Osteoblast (primary cell): ENCODE data around the gene PLCB4. TPM values are rescaled to one million over a fixed set of nuclear protein-coding genes. Genes with fewer than 3 reads are reported as not detected.

Source experiments
- DNase-seq: peaks from one replicate; pipeline ENCODE4 v3.0.0; 2011; ENCODE audit warnings: low spot score, mixed read lengths; ENCODE audit not compliant: insufficient read length; ENCODE audit errors: missing footprints
- H2AFZ ChIP-seq: 2 replicates; pipeline ENCODE4 v1.6.0; 2011; ENCODE audit warnings: mild to moderate bottlenecking, low read length
- H3K27ac ChIP-seq: 2 replicates; pipeline ENCODE4 v1.5.1; 2011; ENCODE audit warnings: mild to moderate bottlenecking, low read depth, low read length, moderate library complexity
- H3K27me3 ChIP-seq: 2 replicates; pipeline ENCODE4 v1.6.0; 2012; ENCODE audit warnings: mild to moderate bottlenecking, control low read depth, inconsistent platforms, low read length, moderate library complexity; ENCODE audit not compliant: insufficient read depth
- H3K36me3 ChIP-seq: 2 replicates; pipeline ENCODE4 v1.5.1; 2011; ENCODE audit warnings: mild to moderate bottlenecking, low read length, control low read depth, moderate library complexity; ENCODE audit not compliant: insufficient read depth
- H3K4me1 ChIP-seq: 2 replicates; pipeline ENCODE4 v1.5.1; 2011; ENCODE audit warnings: mild to moderate bottlenecking, low read length, control low read depth, moderate library complexity; ENCODE audit not compliant: insufficient read depth
- H3K4me2 ChIP-seq: 2 replicates; pipeline ENCODE4 v1.6.0; 2011; ENCODE audit warnings: mild to moderate bottlenecking, low read length; ENCODE audit not compliant: insufficient read depth
- H3K4me3 ChIP-seq: fragments of 200-600 bp; sonication (generic); 3 replicates; pipeline ENCODE4 v1.5.1; 2012; ENCODE audit warnings: mild to moderate bottlenecking, low read length, inconsistent platforms; ENCODE audit not compliant: insufficient read depth
- H3K79me2 ChIP-seq: 2 replicates; pipeline ENCODE4 v1.6.0; 2012; ENCODE audit warnings: mild to moderate bottlenecking, low read length, control low read depth, inconsistent platforms; ENCODE audit not compliant: insufficient read depth
- H3K9me3 ChIP-seq: 2 replicates; pipeline ENCODE4 v1.5.1; 2011; ENCODE audit warnings: low read depth, low read length, control low read depth
- H4K20me1 ChIP-seq: 2 replicates; pipeline ENCODE4 v1.6.0; 2012; ENCODE audit warnings: mild to moderate bottlenecking, low read length, control low read depth; ENCODE audit not compliant: insufficient read depth
- total RNA-seq: library from RNA; depleted of rRNA; stranded (reverse); fragments of >200 nt; gene quantifications from 2 replicates; pipeline ENCODE4 v1.2.3, GENCODE V29; 2012
- TF ChIP-seq, protein P1 (sequence below): IDR thresholded peaks from 2 replicates; pipeline ENCODE4 v1.5.1; 2011; ENCODE audit warnings: mild to moderate bottlenecking, low read depth, low read length, moderate library complexity; ENCODE audit errors: extremely low read depth

PLCB4 gene
- total RNA-seq, 1 donor = 13.0 TPM

DNA sequence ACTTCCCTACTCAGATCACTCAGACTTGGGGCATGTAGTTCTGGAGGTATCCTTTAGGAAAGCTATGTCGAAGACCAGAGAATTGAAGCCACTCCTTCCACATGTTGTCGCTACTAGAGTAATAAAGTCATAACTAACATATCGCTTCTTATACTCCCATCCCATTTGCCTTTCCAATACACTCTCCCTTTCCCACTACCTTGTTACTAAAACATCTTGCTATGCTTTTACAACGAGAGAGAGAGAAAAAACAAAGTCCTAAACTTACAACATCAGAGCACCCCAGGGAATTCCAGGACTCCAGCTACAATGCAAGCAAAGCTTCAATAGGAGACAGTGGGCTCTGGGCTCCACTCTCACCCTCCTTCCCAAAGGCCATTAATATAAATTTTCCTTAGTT, 440.4 kb downstream of the PLCB4 start:
- TF ChIP-seq, protein P1, sequence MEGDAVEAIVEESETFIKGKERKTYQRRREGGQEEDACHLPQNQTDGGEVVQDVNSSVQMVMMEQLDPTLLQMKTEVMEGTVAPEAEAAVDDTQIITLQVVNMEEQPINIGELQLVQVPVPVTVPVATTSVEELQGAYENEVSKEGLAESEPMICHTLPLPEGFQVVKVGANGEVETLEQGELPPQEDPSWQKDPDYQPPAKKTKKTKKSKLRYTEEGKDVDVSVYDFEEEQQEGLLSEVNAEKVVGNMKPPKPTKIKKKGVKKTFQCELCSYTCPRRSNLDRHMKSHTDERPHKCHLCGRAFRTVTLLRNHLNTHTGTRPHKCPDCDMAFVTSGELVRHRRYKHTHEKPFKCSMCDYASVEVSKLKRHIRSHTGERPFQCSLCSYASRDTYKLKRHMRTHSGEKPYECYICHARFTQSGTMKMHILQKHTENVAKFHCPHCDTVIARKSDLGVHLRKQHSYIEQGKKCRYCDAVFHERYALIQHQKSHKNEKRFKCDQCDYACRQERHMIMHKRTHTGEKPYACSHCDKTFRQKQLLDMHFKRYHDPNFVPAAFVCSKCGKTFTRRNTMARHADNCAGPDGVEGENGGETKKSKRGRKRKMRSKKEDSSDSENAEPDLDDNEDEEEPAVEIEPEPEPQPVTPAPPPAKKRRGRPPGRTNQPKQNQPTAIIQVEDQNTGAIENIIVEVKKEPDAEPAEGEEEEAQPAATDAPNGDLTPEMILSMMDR = no peak

DNA sequence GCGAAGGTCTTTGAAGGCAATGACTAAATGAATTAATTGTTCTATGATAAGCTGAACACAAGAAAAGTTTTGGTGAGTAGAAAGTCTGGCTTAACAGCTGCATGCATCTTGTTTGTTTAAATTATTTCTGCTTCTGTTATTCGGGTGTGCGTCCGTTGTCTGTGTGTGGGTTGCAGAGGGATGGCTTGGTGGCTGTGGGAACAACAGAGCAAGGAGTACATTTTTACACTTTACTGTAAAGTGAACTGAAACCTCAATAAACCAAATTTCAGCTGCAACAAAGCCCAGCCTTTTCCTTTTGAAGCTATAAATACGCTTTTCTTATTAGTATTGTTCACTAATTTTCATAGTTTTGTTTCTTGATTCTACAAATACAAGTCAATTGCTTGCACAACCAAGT, 442.0 kb downstream of the PLCB4 start:
- Histone ChIP-seq H3K79me2 (no peaks in the 10 kb centered on the region), H3K27ac (no peak overlapping the region), H4K20me1 (no peaks in the 10 kb centered on the region), H2AFZ (no peak overlapping the region), H3K4me1 (peaks cover 6% of the 10 kb centered on the region), H3K4me2 (no peak overlapping the region), H3K36me3 (no peaks in the 10 kb centered on the region), H3K9me3 (no peaks in the 10 kb centered on the region), H3K4me3 (no peak overlapping the region), H3K27me3 (peaks cover 84% of the 10 kb centered on the region)
- TF ChIP-seq, protein P1 = no peak
- no peak for DNase-seq

More for the DNA sequence above, 440.4 kb downstream of the PLCB4 start:
- Histone ChIP-seq H3K79me2 (no peaks in the 10 kb centered on the region), H2AFZ (no peak overlapping the region), H3K27ac (no peak overlapping the region), H4K20me1 (no peaks in the 10 kb centered on the region), H3K4me1 (peaks cover under 1% of the 10 kb centered on the region), H3K4me3 (no peak overlapping the region), H3K9me3 (no peaks in the 10 kb centered on the region), H3K27me3 (peaks cover 68% of the 10 kb centered on the region), H3K36me3 (no peaks in the 10 kb centered on the region), H3K4me2 (no peak overlapping the region)
- DNase-seq = peak; percentile 74

DNA sequence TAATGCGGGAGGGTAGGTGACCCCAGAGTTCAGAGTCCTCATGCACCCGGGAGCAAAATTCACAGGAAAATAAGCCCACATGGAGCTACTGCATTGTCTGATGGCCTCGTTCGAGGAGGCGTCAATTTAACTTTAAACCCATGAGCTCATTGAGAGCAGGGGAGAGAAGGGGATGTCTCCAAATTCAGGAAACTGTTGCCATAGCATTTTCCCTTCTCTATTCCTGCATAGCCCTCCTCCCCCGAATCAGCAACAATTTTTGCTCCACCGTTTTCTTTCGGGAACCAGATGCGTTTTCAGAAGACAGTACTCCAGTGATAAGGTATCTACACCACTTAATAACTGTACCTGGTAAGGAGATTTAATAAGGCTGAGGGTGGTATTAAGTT, 445.2 kb downstream of the PLCB4 start:
- Histone ChIP-seq H3K36me3 (no peaks in the 10 kb centered on the region), H3K79me2 (no peaks in the 10 kb centered on the region), H3K4me1 (peaks cover 6% of the 10 kb centered on the region), H3K4me3 (no peak overlapping the region), H2AFZ (no peak overlapping the region), H3K27me3 (peaks cover 85% of the 10 kb centered on the region), H4K20me1 (no peaks in the 10 kb centered on the region), H3K4me2 (no peak overlapping the region), H3K27ac (no peak overlapping the region), H3K9me3 (no peaks in the 10 kb centered on the region)
- no peak for DNase-seq
- TF ChIP-seq, protein P1 = no peak

DNA sequence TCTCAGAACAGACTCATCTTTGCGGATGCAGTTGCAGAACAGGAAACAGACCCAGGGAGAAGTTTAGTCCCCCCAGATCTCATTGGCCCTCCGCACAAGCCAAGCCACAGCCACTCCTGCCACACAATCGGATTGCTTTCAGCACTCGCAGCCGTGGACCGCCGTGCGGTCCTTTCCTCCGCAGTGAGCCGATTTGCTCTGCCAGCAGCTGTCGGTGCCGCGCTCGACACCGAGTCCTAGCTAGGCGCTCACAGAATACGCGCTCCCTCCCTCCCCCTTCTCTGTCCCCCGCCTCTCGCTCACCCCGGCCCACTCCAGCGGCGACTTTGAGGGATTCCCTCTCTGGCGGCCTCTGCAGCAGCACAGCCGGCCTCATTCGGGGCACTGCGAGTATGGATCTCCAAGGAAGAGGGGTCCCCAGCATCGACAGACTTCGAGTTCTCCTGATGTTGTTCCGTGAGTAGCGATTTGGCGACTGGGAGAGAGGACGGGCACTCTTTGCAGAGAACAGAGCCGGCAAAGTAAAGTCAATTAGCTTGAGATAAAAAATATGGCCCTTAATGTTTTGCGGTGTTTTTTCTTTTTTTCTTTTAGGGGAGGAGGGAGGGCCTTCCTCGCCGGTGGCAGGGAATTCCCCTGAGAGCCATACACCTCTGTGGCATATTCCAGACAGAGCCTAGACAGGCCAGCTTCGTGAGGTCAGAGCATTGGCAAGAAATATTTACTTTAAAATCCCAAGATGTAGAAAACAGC, 445.8 kb downstream of the PLCB4 start, which contains the start of gene LAMP5:
TSS of gene LAMP5 (plus strand) at position 130 of the 753 bp plus-strand sequence. CDS start at position 393, 263 bp downstream.
- no peak within 1 kb of the TSS for H2AFZ ChIP-seq
- DNase-seq = peak; percentile 87
- peak within 1 kb of the TSS; percentile 53 for H3K4me3 ChIP-seq
- no peaks in the 10 kb centered on the region for H3K9me3 ChIP-seq
- no peaks in the 10 kb centered on the region for H3K36me3 ChIP-seq
- H3K79me2 ChIP-seq = no peaks in the 10 kb centered on the region
- H3K27ac ChIP-seq = no peak within 1 kb of the TSS
- TF ChIP-seq, protein P1 = no peak
- peaks cover 85% of the 10 kb centered on the region for H3K27me3 ChIP-seq
- H3K4me2 ChIP-seq = peak within 1 kb of the TSS; percentile 44
- H4K20me1 ChIP-seq = no peaks in the 10 kb centered on the region
- peaks cover 6% of the 10 kb centered on the region for H3K4me1 ChIP-seq
